HG03469 (cell line): Measurements from ENCODE around the gene NAP1L4.

Experiments
- ATAC-seq: cut with Tn5 transposase; IDR thresholded peaks from one replicate; pipeline ENCODE4 v1.9.1; 2021; ENCODE audit warnings: mild to moderate bottlenecking, moderate library complexity, moderate number of reproducible peaks; ENCODE audit not compliant: unreplicated experiment

Gene NAP1L4

GRCh38 chr11:2995893-2996554 is 3.9 kb upstream of the NAP1L4 start:
- ATAC-seq = no peak

GRCh38 chr11:2995031-2995561 is 3.0 kb upstream of the NAP1L4 start:
- ATAC-seq = no peak

- ATAC-seq = no peak
Measured at GRCh38 chr11:2994336-2994730, 2.2 kb upstream of the NAP1L4 start.

- no peak for ATAC-seq
Measured at GRCh38 chr11:2992997-2993325, 832 bp upstream of the NAP1L4 start.

- ATAC-seq = peak; percentile 5
Measured at GRCh38 chr11:2991452-2992233, 486 bp downstream of the NAP1L4 start.

- no peak for ATAC-seq
Measured at GRCh38 chr11:2990617-2991451, 1.3 kb downstream of the NAP1L4 start.

GRCh38 chr11:2989551-2989950 is 2.6 kb downstream of the NAP1L4 start:
- ATAC-seq = no peak

- ATAC-seq = no peak
Measured at GRCh38 chr11:2989006-2989405, 3.1 kb downstream of the NAP1L4 start.

- ATAC-seq = no peak
Measured at GRCh38 chr11:2987881-2988861, 4.0 kb downstream of the NAP1L4 start.

GRCh38 chr11:2983908-2984307 is 8.2 kb downstream of the NAP1L4 start:
- no peak for ATAC-seq

- ATAC-seq = no peak
Measured at GRCh38 chr11:2982214-2982613, 9.9 kb downstream of the NAP1L4 start.

- no peak for ATAC-seq
Measured at GRCh38 chr11:2981130-2981529, 11.0 kb downstream of the NAP1L4 start.

- ATAC-seq = no peak
Measured at GRCh38 chr11:2980168-2980840, 11.8 kb downstream of the NAP1L4 start.

- no peak for ATAC-seq
Measured at GRCh38 chr11:2977113-2977512, 15.0 kb downstream of the NAP1L4 start.

- ATAC-seq = no peak
Measured at GRCh38 chr11:2976294-2977063, 15.7 kb downstream of the NAP1L4 start.

GRCh38 chr11:2975594-2975993 is 16.5 kb downstream of the NAP1L4 start:
- no peak for ATAC-seq

GRCh38 chr11:2974272-2974671 is 17.9 kb downstream of the NAP1L4 start:
- no peak for ATAC-seq

GRCh38 chr11:2968341-2968900 is 23.7 kb downstream of the NAP1L4 start:
- ATAC-seq = no peak

- ATAC-seq = no peak
Measured at GRCh38 chr11:2964782-2965181, 27.3 kb downstream of the NAP1L4 start.
